Colonic mucosa (tissue), 4 donors: ENCODE measurements around the gene DACH2. TPM values are rescaled to one million over a fixed set of nuclear protein-coding genes. Genes with fewer than 3 reads are reported as not detected.

ENCODE experiments used
- DNase-seq: peaks from one replicate; pipeline ENCODE4 v3.0.0-alpha.2; 2020
- H3K27ac ChIP-seq: fragments of 200-600 bp; one replicate; pipeline ENCODE4 v1.8.0; 2021
- H3K27me3 ChIP-seq: fragments of 200-600 bp; one replicate; pipeline ENCODE4 v1.8.0; 2021
- H3K36me3 ChIP-seq: fragments of 200-600 bp; one replicate; pipeline ENCODE4 v1.8.0; 2021
- H3K4me1 ChIP-seq: fragments of 200-600 bp; one replicate; pipeline ENCODE4 v1.8.0; 2021; ENCODE audit warnings: mild to moderate bottlenecking
- H3K4me3 ChIP-seq: fragments of 200-600 bp; one replicate; pipeline ENCODE4 v1.8.0; 2021
- H3K9ac ChIP-seq, 2 donors: one replicate each; pipeline ENCODE4 v1.7.0; 2013; ENCODE audit warnings: control low read depth in 2 of 2, low read depth in 2 of 2, low read length in 2 of 2
- H3K9me3 ChIP-seq: fragments of 200-600 bp; one replicate; pipeline ENCODE4 v1.8.0; 2021
- CTCF ChIP-seq: fragments of 200-600 bp; IDR thresholded peaks from one replicate; pipeline ENCODE4 v1.8.0; 2022; ENCODE audit warnings: antibody characterized with exemption, mild to moderate bottlenecking
- intact Hi-C: fragments of 100-400 bp; cut with DNase I; formaldehyde crosslinking; loops from one replicate; pipeline ENCODE4 v1.14.1; 2022
- total RNA-seq, 2 donors: library from RNA; stranded (reverse); fragmentation: NEBNext Ultra II Directional in 1 of 2; extraction: Animal tissue kit (Norgen Biotek cat#: 25700) in 1 of 2; gene quantifications; one replicate each; pipeline ENCODE4 v1.2.1, GENCODE V29; 2021
- donor health status: healthy.
- donor health status: DM: no; HTN: no; CAD: no.
- donor health status: DM: no; HTN: no; CAD: no.

Gene DACH2
- total RNA-seq, 2 donors from 2014 or later: 0.05 TPM; not detected in 1

GRCh38 chrX:86369847-86370630, 221.8 kb downstream of the DACH2 start:
- no peak overlapping the region for H3K4me3 ChIP-seq
- H3K27me3 ChIP-seq: no peaks in the 10 kb centered on the region
- no peak overlapping the region for H3K9ac ChIP-seq
- DNase-seq: no peak
- TF ChIP-seq CTCF: no peak
- intact Hi-C loops: no loop called here
- H3K4me1 ChIP-seq: no peaks in the 10 kb centered on the region
- H3K9me3 ChIP-seq: no peaks in the 10 kb centered on the region
- no peaks in the 10 kb centered on the region for H3K36me3 ChIP-seq
- no peak overlapping the region for H3K27ac ChIP-seq

- H3K27ac ChIP-seq: no peak overlapping the region
- H3K27me3 ChIP-seq: no peaks in the 10 kb centered on the region
- H3K9ac ChIP-seq: no peak overlapping the region
- intact Hi-C loops: no loop called here
- no peak overlapping the region for H3K4me3 ChIP-seq
- no peaks in the 10 kb centered on the region for H3K4me1 ChIP-seq
- no peak for TF ChIP-seq CTCF
- no peaks in the 10 kb centered on the region for H3K36me3 ChIP-seq
- DNase-seq: no peak
- H3K9me3 ChIP-seq: no peaks in the 10 kb centered on the region
Observed at GRCh38 chrX:86370927-86371326, 222.7 kb downstream of the DACH2 start.

GRCh38 chrX:86379209-86379608, 231.0 kb downstream of the DACH2 start:
- Histone ChIP-seq H3K9ac (no peak overlapping the region), H3K27ac (no peak overlapping the region), H3K4me1 (no peaks in the 10 kb centered on the region), H3K4me3 (no peak overlapping the region), H3K9me3 (no peaks in the 10 kb centered on the region), H3K27me3 (no peaks in the 10 kb centered on the region), H3K36me3 (no peaks in the 10 kb centered on the region)
- no peak for DNase-seq
- no peak for TF ChIP-seq CTCF
- intact Hi-C loops: no loop called here

GRCh38 chrX:86383681-86384540, 235.7 kb downstream of the DACH2 start:
- intact Hi-C loops: no loop called here
- no peak for DNase-seq

More at GRCh38 chrX:86383681-86384540, 235.7 kb downstream of the DACH2 start:
- H3K4me1 ChIP-seq: no peaks in the 10 kb centered on the region
- no peak overlapping the region for H3K4me3 ChIP-seq
- H3K27me3 ChIP-seq: no peaks in the 10 kb centered on the region
- no peak overlapping the region for H3K9ac ChIP-seq
- no peak overlapping the region for H3K27ac ChIP-seq
- H3K9me3 ChIP-seq: no peaks in the 10 kb centered on the region
- TF ChIP-seq CTCF: no peak
- H3K36me3 ChIP-seq: no peaks in the 10 kb centered on the region
